ENCODE results near the gene ACTR3C. TPM values are rescaled to one million over a fixed set of nuclear protein-coding genes. Genes with fewer than 3 reads are reported as not detected.

Gene ACTR3C
- total and polyA plus RNA-seq, 2 of the 13 experiments (the other 11 are each of a cell fraction or from before 2014, with no cell fraction given): 3.8 to 7.5 TPM

DNA sequence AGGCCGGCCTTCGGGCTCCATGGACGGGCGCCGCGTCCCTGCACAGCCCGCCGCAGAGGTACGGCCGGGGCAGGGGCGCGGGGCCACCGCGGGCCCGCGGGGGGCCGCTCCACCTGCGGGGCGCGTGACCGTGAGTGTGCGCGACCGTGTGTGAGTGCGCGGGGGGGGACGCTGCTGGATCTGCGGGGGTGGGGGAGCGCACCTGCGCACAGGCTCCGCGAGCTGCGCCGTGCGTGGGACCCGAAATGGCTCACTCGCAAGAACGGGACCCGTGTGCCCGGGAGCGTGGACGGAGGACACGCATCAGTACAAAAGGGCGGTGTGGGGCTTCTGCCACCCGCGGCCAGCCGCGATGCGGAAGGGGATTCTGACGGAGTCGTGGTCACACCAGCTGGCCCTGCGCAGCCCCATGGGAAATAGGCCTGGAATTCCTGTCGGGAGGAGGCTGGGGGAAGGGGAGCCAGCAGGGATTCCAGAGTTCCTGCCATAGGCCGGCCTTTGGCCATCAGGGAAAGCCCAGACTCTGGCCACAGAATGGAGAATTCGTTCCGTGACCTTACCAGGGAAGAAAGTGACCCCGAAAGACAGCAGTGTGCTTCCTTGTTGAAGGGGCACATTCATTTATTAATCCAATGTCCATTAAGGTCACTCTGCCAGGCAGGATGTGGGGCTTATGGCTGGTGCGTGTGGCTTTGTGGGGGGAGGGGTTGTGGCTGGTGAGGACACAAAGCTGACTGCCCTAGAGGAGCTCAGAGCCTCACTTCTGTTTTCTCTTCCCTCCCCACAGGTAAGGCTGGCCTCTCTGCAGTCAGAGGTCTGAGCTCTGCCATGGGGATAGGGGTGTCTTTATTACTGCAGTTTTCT lies 45.8 kb upstream of the ACTR3C start (continued):
- TF ChIP-seq, protein P1, sequence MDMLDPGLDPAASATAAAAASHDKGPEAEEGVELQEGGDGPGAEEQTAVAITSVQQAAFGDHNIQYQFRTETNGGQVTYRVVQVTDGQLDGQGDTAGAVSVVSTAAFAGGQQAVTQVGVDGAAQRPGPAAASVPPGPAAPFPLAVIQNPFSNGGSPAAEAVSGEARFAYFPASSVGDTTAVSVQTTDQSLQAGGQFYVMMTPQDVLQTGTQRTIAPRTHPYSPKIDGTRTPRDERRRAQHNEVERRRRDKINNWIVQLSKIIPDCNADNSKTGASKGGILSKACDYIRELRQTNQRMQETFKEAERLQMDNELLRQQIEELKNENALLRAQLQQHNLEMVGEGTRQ (IDR thresholded peaks at IDR 0.05; ENCODE audit: low read depth, low read length): no peak
- TF ChIP-seq, protein P1 (CRISPR knock-in tag; IDR thresholded peaks at IDR 0.05; ENCODE audit: borderline replicate concordance): no peak
- TF ChIP-seq ZNF253 (CRISPR knock-in tag; IDR thresholded peaks at IDR 0.05; ENCODE audit: borderline replicate concordance) (no peak), ZNF143 (CRISPR knock-in tag; IDR thresholded peaks at IDR 0.05) (peak; percentile 81), SOX6 (IDR thresholded peaks at IDR 0.05) (no peak), SOX6 (CRISPR knock-in tag; IDR thresholded peaks at IDR 0.05) (0 out of 2 replicates have a peak, but pooled peaks have one; percentile 5), ZNF841 (CRISPR knock-in tag; IDR thresholded peaks at IDR 0.05; ENCODE audit: borderline replicate concordance) (no peak), MLLT10 (CRISPR knock-in tag; IDR thresholded peaks at IDR 0.05) (no peak), ZNF615 (CRISPR knock-in tag; IDR thresholded peaks at IDR 0.05; ENCODE audit: borderline replicate concordance) (no peak), ZNF546 (CRISPR knock-in tag; conservative IDR thresholded peaks at IDR 0.05) (no peak), HOXA5 (CRISPR knock-in tag; IDR thresholded peaks at IDR 0.05) (no peak), CHD2 (IDR thresholded peaks at IDR 0.05; ENCODE audit: low read depth, low read length) (peak; percentile 42; the same call in 1 of the 2 replicates), GFI1 (CRISPR knock-in tag; IDR thresholded peaks at IDR 0.05; ENCODE audit: borderline replicate concordance) (no peak), HOXA7 (CRISPR knock-in tag; IDR thresholded peaks at IDR 0.05) (no peak), SAP130 (CRISPR knock-in tag; IDR thresholded peaks at IDR 0.05; ENCODE audit: low read depth) (peak; percentile 65), ZNF660 (CRISPR knock-in tag; IDR thresholded peaks at IDR 0.05; ENCODE audit: borderline replicate concordance, low read depth) (no peak), REXO4 (CRISPR knock-in tag; IDR thresholded peaks at IDR 0.05; ENCODE audit: borderline replicate concordance) (no peak), PLRG1 (conservative IDR thresholded peaks at IDR 0.05) (no peak), ZNF747 (CRISPR knock-in tag; IDR thresholded peaks at IDR 0.05; ENCODE audit: borderline replicate concordance) (no peak), MED1 (CRISPR knock-in tag; IDR thresholded peaks at IDR 0.05) (no peak; the same call in 1 of the 2 replicates), FOSL1 (CRISPR knock-in tag; IDR thresholded peaks at IDR 0.05; ENCODE audit: borderline replicate concordance) (no peak), SRY (CRISPR knock-in tag; IDR thresholded peaks at IDR 0.05) (no peak)
- TF ChIP-seq, protein P2, sequence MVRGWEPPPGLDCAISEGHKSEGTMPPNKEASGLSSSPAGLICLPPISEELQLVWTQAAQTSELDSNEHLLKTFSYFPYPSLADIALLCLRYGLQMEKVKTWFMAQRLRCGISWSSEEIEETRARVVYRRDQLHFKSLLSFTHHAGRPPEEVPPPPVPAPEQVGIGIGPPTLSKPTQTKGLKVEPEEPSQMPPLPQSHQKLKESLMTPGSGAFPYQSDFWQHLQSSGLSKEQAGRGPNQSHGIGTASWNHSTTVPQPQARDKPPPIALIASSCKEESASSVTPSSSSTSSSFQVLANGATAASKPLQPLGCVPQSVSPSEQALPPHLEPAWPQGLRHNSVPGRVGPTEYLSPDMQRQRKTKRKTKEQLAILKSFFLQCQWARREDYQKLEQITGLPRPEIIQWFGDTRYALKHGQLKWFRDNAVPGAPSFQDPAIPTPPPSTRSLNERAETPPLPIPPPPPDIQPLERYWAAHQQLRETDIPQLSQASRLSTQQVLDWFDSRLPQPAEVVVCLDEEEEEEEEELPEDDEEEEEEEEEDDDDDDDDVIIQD (CRISPR knock-in tag; IDR thresholded peaks at IDR 0.05; ENCODE audit: low read depth): no peak
- TF ChIP-seq, protein P3, sequence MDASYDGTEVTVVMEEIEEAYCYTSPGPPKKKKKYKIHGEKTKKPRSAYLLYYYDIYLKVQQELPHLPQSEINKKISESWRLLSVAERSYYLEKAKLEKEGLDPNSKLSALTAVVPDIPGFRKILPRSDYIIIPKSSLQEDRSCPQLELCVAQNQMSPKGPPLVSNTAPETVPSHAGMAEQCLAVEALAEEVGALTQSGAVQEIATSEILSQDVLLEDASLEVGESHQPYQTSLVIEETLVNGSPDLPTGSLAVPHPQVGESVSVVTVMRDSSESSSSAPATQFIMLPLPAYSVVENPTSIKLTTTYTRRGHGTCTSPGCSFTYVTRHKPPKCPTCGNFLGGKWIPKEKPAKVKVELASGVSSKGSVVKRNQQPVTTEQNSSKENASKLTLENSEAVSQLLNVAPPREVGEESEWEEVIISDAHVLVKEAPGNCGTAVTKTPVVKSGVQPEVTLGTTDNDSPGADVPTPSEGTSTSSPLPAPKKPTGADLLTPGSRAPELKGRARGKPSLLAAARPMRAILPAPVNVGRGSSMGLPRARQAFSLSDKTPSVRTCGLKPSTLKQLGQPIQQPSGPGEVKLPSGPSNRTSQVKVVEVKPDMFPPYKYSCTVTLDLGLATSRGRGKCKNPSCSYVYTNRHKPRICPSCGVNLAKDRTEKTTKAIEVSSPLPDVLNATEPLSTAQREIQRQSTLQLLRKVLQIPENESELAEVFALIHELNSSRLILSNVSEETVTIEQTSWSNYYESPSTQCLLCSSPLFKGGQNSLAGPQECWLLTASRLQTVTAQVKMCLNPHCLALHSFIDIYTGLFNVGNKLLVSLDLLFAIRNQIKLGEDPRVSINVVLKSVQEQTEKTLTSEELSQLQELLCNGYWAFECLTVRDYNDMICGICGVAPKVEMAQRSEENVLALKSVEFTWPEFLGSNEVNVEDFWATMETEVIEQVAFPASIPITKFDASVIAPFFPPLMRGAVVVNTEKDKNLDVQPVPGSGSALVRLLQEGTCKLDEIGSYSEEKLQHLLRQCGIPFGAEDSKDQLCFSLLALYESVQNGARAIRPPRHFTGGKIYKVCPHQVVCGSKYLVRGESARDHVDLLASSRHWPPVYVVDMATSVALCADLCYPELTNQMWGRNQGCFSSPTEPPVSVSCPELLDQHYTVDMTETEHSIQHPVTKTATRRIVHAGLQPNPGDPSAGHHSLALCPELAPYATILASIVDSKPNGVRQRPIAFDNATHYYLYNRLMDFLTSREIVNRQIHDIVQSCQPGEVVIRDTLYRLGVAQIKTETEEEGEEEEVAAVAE (CRISPR knock-in tag; IDR thresholded peaks at IDR 0.05; ENCODE audit: borderline replicate concordance): no peak

Data from HepG2 (cell line).